ENCODE measurements around the gene THSD8. TPM values are rescaled to one million over a fixed set of nuclear protein-coding genes. Genes with fewer than 3 reads are reported as not detected.

THSD8 gene
- total RNA-seq, 4 donors from 2014 or later: 4.8 TPM; not detected in 3

- Histone ChIP-seq H3K27ac (peak within 1 kb of the TSS; percentile 71 to 87 (median 75)), H3K4me3 (peak within 1 kb of the TSS; percentile 55 to 60 (median 58)), H3K36me3 (peaks cover 0 to 11% (median 0%) of the 10 kb centered on the region in 3 donors), H3K4me1 (peaks cover 0 to 35% (median 30%) of the 10 kb centered on the region in 4 donors), H3K9me3 (no peaks in the 10 kb centered on the region), H3K27me3 (no peaks in the 10 kb centered on the region)
- WGBS, 2 donors: 21 to 53% methylated on average over 17 to 47 of the region's 58 CpGs
- DNase-seq (ENCODE audit: low spot score in 2 of 2): peak; percentile 19 to 25
- TF ChIP-seq, protein P1, sequence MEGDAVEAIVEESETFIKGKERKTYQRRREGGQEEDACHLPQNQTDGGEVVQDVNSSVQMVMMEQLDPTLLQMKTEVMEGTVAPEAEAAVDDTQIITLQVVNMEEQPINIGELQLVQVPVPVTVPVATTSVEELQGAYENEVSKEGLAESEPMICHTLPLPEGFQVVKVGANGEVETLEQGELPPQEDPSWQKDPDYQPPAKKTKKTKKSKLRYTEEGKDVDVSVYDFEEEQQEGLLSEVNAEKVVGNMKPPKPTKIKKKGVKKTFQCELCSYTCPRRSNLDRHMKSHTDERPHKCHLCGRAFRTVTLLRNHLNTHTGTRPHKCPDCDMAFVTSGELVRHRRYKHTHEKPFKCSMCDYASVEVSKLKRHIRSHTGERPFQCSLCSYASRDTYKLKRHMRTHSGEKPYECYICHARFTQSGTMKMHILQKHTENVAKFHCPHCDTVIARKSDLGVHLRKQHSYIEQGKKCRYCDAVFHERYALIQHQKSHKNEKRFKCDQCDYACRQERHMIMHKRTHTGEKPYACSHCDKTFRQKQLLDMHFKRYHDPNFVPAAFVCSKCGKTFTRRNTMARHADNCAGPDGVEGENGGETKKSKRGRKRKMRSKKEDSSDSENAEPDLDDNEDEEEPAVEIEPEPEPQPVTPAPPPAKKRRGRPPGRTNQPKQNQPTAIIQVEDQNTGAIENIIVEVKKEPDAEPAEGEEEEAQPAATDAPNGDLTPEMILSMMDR (IDR thresholded peaks at IDR 0.05): no peak
- peak in 1 of 2 donors; percentile 3 for TF ChIP-seq POLR2A (IDR thresholded peaks at IDR 0.05)
Measured at GRCh38 chr19:12774588-12775555, 27.0 kb upstream of the THSD8 start, which contains the start of gene HOOK2. TSS of gene HOOK2 (minus strand) at chr19:12775552. CDS start at chr19:12775449, 103 bp downstream.

GRCh38 chr19:12777217-12778016, 24.5 kb upstream of the THSD8 start:
- Histone ChIP-seq H3K4me1 (peaks cover 0 to 49% (median 38%) of the 10 kb centered on the region in 4 donors), H3K27ac (peak overlapping the region; percentile 93 to 98 (median 94)), H3K4me3 (peak overlapping the region; percentile 53 to 81 (median 60)), H3K36me3 (no peaks in the 10 kb centered on the region), H3K27me3 (no peaks in the 10 kb centered on the region), H3K9me3 (no peaks in the 10 kb centered on the region)
- WGBS, 2 donors: 8 to 10% methylated on average over 43 of the region's 43 CpGs
- TF ChIP-seq, protein P1 (IDR thresholded peaks at IDR 0.05): peak; percentile 95 to 98 (median 97)
- TF ChIP-seq EP300 (IDR thresholded peaks at IDR 0.05) (peak; percentile 67 to 74), POLR2A (IDR thresholded peaks at IDR 0.05) (no peak)
- peak in 1 of 2 donors; percentile 78 for DNase-seq (ENCODE audit: low spot score in 2 of 2)

DNA sequence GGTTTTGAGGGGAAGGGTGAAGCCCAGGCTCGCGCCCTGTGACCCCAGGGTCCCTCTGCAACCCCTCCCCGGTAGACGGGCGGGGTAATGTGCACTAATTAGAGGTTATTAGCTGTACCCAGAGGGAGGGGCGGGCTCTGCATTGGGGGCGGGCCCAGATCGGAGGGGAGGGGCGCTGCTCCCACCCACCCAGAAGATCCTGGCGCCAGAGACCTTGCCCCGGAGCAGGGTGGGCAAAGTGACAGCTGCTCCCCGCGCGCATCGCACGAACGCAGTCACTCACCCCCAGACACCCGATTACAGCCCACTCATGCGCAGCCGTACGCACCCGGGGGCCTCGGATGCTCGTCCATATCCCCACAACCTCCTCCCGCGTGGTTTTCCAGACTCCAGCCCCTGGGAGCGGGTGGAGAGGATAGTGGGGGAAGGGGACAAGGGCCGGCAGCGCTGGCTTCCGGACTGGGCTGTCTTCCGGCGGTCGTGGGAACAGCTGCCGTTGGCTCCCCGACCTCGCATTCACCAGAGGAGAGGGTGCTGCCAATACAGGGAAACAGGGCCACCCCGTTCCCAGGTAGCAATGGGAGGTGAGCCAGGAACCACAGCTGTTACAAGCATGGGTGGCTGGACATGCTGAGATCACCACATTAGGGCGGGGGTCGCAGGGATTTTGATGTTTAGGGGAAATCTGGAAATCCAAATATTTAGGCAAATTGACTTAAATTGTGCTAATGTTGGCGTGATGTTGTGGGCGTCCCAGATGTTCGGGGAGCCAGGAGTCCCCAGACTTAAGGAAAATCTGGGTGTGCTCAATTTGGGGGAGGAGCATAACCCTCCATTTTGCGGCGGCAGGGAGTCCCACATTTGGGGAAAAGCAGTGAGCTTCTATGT, 23.6 kb upstream of the THSD8 start:
- DNase-seq (ENCODE audit: low spot score in 2 of 2): peak in 1 of 2 donors; percentile 63
- H3K36me3 ChIP-seq: no peaks in the 10 kb centered on the region
- H3K4me1 ChIP-seq: peaks cover 0 to 58% (median 45%) of the 10 kb centered on the region in 4 donors
- peak overlapping the region; percentile 93 to 98 (median 94) for H3K27ac ChIP-seq
- no peaks in the 10 kb centered on the region for H3K9me3 ChIP-seq
- no peaks in the 10 kb centered on the region for H3K27me3 ChIP-seq
- TF ChIP-seq, protein P1 (IDR thresholded peaks at IDR 0.05): no peak
- peak in 1 of 2 donors; percentile 29 for TF ChIP-seq POLR2A (IDR thresholded peaks at IDR 0.05)
- TF ChIP-seq EP300 (IDR thresholded peaks at IDR 0.05): peak in 1 of 2 donors; percentile 36
- 2 to 3% methylated on average over 33 to 44 of the region's 44 CpGs for WGBS, 2 donors
- peak overlapping the region; percentile 53 to 81 (median 60) for H3K4me3 ChIP-seq

- peak overlapping the region; percentile 93 to 98 (median 94) for H3K27ac ChIP-seq
- H3K4me3 ChIP-seq: peak overlapping the region in 2 of 4 donors; percentile 59 to 81
Measured at GRCh38 chr19:12778905-12779161, 23.0 kb upstream of the THSD8 start.

More at GRCh38 chr19:12778905-12779161, 23.0 kb upstream of the THSD8 start:
- Histone ChIP-seq H3K9me3 (no peaks in the 10 kb centered on the region), H3K4me1 (peaks cover 0 to 63% (median 51%) of the 10 kb centered on the region in 4 donors), H3K36me3 (no peaks in the 10 kb centered on the region), H3K27me3 (no peaks in the 10 kb centered on the region)
- no peak for DNase-seq (ENCODE audit: low spot score in 2 of 2)
- TF ChIP-seq, protein P1 (IDR thresholded peaks at IDR 0.05): no peak
- TF ChIP-seq POLR2A (IDR thresholded peaks at IDR 0.05): no peak
- no peak for TF ChIP-seq EP300 (IDR thresholded peaks at IDR 0.05)
- 19 to 34% methylated on average over 6 of the region's 6 CpGs for WGBS, 2 donors

Data from tibial nerve (tissue), 4 donors.